Dedifferentiated amniotic fluid mesenchymal stem cell (primary cell): Measurements from ENCODE around the gene HHATL.

Experiments
- DNase-seq: peaks from one replicate; pipeline ENCODE4 v3.0.0-alpha.2; 2016; ENCODE audit errors: extremely low spot score

HHATL gene

DNA sequence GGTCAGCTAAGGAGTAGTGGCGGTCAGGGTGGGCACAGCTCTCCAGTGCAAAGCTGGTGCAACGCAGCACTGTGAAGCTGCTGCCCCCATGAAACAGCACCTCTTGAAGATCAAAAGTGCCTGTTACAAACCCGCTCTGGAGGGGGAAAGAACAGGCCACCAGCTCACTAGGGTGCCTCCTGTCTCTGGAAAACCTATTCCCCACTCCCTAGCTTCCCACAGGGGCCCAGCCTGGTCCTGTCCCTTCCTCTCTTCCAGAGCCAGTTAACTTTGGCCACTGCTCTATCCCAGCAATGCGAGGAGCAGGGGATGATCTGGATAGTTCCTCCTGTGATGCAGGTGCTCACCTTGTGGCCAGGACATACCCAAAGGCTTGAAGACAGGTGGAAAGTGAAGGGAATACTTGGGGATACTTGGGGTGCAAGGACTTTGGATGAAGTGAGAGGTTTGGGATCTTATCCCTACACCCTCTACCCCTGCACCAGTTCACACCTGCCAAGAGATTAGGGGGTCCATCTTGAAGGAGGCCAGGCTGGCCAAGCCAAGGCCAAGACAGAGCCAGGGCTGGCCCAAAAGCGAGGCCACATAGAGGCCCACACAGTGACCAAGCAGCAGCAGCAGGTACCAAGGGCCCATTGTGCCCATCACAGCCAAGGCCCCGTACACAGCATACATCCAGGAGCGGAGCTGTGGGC is 4.2 kb downstream of the HHATL start:
- no peak for DNase-seq

DNA sequence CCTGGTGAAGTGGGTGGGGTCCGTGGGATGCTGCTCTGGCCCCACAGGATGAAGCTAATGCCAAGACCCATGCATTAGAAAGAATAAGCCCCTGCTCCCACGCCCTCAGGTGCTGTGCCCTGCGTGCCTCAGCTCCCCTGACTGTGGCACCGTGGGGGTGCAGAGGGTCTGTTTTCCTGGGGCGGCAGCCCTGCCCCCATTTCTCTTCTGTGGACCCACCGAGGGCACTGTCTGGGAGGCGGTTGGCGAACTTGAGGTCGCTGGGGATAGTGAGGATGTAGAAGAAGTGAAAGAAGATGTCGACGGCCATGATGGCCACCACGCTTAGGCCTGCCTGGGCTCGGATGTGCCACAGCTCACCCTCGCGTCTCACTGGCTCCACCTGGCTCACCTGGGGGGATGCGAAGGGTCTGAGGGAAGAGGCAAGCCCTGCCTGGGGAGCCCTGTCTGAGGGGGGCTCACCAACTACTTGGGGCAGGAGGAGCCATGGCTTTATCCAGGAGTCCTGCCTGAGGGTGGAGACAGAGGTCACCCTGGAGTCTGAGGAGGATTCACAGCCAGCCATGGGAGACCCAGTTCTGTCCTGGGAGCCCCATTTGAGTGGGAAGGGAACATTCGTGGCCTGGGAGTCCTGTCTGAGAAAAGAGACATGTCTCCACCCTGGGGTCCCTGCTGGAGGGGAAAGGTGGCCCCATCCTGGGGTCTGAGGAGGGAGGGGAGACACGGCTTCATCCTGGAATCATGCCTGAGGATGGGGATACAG is 5.1 kb downstream of the HHATL start:
- no peak for DNase-seq

- no peak for DNase-seq
These were observed 6.0 kb downstream of the HHATL start for GRCh38 chr3:42696356-42697288.

GRCh38 chr3:42694366-42694765 is 8.2 kb downstream of the HHATL start:
- no peak for DNase-seq

DNA sequence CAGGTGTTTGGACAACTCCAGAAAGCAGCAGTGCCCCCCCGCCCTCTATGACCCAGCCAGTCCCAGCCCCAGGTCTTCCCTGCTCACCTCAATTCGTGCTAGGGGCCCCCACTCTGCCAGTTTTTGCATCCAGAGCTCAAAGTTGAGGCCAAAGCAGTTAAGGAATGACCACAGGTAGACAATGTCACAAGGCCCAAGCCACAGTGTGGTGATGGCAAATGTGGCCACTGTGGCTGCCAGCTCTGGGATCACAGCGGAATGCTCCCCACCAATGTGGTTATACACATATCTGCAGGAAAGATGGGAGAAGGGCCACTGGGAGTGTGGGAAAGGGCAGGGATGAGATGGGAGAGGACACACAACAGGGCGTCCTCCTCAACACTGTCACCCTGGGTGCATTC is 9.1 kb downstream of the HHATL start:
- no peak for DNase-seq

DNA sequence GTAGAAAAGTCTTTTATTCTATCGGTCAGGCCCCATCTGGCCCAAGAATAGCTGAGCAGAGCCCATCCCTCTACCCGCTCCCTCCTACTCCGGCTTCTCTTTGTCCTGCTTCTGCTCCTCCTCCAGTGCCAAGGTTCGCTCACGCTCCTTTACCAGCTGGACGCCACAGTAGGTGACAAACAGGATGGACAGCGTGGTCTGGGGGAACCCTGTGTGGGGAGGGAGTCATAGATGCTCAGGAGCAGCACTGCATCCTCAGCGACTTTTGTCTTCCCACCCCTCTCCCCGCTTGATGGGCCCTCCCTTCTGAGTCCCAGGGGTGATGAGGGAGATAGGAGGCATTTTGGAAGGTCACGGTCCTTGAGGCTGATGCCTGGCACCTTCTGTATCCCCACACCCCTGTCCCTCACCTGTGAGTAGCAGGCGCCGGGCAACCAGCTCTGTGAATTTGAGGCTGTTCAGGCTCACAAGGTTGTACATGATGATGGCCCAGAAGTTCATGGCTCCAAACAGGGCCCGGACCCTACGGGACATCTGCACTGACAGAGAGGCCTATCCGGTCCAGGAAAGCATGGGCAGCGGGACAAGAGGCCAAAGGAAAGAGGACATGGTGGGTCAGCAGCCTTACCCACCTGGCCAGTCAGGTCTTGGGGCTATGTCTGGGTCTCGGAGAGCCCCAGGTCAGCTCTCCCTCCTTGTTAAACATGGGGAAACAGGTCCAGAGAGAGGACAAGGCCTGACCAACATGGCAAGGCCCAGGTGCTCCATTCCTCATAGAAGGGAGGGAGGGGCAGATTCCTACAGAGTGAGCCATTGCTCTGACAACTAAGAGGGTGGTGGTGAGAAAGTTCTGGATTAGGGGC is 9.7 kb downstream of the HHATL start:
- DNase-seq = no peak

DNA sequence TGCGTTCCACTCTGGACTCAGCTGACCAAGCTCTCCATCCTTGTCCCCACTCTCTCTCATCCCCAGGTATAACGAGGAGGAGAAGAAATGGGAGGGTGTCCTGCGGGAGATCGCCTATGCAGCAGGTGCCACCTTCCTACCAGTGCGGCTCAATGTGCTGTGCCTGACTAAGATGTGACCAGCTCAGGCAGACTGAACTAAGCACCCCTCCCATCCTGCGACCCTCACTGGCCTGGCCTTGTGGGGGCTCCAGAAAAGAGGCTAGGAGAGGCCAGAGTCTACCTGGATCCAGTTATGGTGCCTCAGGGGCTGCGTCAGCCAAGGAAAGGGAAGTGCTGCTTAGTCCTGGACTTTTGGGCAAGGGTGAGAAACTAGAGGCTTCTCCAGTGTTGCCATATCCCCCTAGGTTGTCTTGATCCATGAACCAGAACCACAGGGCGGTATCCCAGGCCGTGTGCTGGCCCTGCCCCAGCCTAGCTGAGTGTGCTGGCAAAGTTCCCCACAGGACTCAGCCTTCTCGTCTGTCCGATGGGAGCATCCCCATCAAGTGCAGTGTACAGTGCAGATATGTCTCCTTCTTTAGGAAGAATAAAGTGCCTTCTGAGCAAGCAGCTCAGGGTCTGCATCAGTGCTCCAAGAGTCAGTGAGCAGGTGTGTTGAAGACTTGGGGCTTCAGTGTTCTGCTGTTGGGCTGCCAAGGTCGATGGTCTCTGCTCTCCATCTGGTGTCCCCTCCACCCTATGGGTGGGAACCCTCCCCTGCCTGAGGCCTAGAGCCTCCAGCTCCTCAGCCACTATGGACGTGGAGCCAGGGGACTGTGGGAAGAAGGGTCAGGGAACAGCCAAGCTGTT is 10.6 kb downstream of the HHATL start:
- DNase-seq = no peak

GRCh38 chr3:42690766-42691680 is 11.6 kb downstream of the HHATL start:
- DNase-seq = no peak

- no peak for DNase-seq
These were observed 12.4 kb downstream of the HHATL start for GRCh38 chr3:42690191-42690590.

- DNase-seq = no peak
These were observed 13.1 kb downstream of the HHATL start for GRCh38 chr3:42689421-42690014.

DNA sequence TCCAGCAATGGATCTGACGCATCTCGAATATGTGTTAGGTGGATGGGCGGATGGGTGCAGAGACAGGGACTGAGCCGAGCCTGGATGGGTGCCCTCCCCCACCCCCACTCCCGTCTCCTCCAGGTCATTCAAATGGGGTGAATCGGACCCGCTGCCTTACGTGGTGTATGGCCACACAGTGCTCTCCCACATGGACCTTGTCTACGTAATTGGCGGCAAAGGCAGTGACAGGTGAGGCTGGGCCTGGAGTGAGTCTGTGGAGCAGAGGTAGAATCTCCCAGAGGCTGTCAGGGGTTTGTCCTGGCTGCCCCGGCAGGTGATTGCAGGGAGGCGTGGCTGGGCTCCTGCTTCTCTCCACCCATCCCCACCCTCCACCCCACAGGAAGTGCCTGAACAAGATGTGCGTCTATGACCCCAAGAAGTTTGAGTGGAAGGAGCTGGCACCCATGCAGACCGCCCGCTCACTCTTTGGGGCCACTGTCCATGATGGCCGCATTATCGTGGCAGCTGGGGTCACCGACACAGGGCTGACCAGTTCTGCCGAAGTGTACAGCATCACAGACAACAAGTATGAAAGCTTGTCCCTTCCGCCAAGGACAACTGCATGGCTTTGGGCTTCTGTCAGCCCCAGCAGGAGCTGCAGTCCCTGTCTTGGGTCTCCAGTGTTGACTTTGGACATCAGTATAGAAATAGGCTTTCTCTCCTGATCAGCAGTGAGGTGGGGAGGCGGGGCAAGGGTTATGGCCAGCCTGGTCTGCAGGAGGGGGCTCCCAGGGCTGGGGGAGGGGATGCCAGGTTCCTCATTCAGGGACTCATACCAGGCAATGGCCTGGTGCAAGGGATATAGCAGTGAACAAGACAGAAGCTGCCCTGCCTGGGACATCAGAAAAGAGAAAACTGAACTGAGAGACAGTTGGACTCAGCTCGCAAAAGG is 13.8 kb downstream of the HHATL start:
- no peak for DNase-seq

DNA sequence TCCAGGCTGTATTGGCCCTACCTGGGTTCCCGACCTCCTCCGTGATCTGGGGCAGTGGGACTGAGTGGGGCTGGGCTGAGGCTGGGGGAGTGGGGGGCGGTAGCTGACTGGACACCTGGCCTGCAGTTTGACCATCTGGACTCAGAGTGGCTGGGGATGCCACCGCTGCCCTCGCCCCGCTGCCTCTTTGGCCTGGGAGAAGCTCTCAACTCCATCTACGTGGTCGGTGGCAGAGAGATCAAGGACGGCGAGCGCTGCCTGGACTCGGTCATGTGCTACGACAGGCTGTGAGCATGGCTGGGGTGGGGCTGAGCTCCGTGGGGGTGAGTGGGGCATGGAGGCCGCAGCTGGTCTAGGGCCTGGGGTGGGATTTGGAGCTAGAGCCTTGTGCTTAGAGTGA is 14.6 kb downstream of the HHATL start:
- no peak for DNase-seq

- DNase-seq = no peak
These were observed 15.6 kb downstream of the HHATL start for GRCh38 chr3:42686832-42687650.

DNA sequence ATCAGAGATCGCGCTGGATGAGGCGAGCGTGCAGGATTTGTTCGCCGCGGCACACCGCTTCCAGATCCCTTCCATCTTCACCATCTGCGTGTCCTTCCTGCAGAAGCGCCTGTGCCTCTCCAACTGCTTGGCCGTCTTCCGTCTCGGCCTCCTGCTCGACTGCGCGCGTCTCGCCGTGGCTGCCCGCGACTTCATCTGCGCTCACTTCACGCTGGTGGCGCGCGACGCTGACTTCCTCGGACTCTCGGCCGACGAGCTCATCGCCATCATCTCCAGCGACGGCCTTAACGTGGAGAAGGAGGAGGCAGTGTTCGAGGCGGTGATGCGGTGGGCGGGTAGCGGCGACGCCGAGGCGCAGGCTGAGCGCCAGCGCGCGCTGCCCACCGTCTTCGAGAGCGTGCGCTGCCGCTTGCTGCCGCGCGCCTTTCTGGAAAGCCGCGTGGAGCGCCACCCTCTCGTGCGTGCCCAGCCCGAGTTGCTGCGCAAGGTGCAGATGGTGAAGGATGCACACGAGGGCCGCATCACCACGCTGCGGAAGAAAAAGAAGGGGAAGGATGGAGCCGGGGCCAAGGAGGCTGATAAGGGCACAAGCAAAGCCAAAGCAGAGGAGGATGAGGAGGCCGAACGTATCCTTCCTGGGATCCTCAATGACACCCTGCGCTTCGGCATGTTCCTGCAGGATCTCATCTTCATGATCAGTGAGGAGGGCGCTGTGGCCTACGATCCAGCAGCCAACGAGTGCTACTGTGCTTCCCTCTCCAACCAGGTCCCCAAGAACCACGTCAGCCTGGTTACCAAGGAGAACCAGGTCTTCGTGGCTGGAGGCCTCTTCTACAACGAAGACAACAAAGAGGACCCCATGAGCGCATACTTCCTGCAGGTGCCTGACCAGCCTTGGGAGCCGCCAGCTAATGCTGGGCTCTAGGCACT is 16.4 kb downstream of the HHATL start:
- DNase-seq = no peak

DNA sequence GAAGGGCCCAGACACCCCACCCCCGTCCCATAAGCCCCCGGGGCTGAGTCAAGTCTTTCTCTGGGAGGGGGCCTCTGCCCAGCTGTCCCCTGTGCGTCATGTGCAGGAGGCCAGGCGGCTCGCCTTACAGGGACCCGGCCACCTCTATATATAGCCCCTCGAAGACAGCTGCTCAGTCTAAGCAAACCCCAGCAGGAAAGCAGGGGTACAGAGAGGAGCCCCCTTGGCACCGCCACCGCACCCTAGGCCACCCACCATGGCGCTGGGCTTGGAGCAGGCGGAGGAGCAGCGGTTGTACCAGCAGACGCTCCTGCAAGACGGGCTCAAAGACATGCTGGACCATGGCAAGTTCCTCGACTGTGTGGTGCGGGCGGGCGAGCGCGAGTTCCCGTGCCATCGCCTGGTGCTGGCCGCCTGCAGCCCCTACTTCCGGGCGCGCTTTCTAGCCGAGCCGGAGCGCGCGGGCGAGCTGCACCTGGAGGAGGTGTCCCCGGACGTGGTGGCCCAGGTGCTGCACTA is 17.2 kb downstream of the HHATL start, which contains the start of gene KLHL40:
TSS of gene KLHL40 (plus strand) at position 175 of the 519 bp plus-strand sequence. CDS start at position 257, 82 bp downstream.
- DNase-seq = no peak
